Measurements from ENCODE around the gene BTC.
"Not testable (repeated sequence)": the region's sequence is repeated elsewhere in the genome, so short reads cannot be mapped to it uniquely, and the experiment has no call there.

The BTC gene

DNA sequence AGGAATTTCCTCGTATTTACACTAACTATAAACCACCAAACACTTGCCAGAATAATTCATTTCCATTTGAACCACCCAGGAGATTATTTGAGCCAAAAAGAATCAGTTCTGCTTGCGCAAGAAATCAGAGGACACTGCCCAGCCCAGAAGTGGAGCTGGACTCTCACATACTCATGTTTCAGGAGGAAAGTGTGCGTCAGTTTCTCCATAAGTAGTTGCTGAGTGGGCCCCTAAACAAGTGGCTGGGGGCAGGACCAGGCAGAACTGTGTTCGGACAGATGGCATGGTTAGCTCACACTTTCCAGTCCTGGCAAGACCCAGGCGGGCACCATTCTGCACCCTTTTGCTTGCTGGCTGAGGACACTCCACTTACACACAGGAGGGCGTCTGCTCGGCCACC is 38.8 kb downstream of the BTC start:
- no peak for DNase-seq

DNA sequence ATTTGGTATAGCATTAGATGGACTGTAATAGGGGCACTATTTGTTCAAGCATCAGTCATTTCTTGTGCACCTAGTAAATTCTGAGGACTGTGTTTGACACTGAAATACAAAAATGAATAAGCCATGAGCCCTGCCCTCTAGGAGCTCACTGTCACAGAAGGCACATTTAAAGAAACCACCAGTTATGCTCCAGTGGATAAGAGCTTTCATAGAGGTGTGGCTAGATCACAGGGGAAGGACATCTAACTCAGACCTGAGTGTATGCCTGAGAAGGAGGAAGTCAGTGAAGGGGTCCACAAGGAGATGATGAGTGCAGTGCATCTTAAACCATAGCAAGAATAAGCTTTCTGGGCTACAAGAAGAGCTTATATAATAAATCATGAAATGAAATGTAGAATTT is 40.1 kb downstream of the BTC start:
- no peak for DNase-seq

DNA sequence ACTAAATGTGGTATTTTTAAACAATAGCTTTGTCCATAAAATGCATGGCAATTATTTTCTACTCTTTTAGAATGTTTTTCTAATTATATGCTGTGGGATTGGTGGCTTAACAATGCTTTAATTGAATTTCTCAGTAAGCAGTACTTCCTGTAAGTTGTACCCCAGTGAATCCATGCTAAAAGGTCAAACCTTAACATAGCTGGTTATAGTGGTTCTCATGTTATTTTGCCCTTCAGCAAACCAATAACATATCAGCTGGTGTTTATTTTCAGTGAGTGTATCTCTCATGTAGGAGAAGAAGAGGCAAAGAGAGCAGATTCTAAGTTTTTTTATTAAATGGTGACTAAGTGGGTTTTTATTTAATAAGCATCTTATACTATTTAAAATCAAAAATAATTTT is 41.5 kb downstream of the BTC start:
- no peak for DNase-seq

DNA sequence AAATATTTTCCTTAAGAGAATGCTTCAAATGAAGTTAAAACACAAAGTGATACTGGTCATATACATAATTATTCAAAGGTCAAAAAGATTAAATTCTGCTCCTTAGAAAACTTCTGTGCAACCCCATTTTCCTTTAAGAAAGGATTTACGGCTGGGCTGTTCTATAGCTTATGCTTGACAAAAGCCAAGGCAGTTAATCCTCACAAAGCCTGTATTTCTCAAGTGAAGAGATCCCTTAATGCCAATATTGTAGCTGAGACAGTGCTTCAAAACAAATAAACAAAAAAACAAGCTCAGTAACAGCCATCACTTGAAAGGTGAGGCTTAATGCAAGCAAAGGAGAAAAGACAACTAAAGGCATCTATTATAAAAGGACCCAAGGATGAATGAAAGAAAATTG is 42.5 kb downstream of the BTC start:
- DNase-seq, result no peak

DNA sequence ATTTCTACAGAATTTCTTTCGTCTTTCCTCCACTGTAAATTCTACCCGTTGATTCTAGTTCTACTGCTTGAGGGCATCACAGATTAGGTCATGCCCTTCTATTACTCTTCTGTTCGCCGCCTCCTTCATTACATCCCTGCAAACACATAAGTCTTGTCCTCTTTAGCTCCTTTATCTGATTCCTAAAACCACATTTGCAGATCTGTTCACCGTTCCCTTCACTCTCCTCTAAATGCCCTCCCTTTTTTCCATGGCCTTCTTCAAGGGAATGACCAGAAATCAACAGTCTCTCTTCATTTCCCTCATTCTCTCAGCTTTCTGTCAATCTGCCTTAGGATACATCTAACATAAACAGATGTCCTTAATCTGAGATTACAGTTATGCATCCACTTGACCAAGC is 43.1 kb downstream of the BTC start:
- DNase-seq, result no peak

DNA sequence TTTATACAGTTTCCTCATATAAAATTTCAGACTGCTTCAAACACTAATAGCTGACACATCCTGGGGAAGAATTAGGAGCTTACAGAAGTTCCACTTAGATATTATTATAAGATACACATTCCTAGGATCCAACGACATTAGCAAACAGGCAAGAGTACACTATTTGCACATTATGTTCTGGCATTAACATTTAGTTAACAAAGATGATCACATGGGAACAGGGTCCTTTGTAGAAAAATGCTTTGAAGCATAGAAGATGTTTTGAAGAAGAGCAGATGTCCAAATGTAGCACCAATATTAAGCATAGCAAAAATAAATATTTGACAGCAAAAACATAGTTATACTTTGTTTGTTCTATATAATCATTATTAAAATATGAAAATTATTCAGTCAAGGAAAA is 52.1 kb downstream of the BTC start:
- no peak for DNase-seq

DNA sequence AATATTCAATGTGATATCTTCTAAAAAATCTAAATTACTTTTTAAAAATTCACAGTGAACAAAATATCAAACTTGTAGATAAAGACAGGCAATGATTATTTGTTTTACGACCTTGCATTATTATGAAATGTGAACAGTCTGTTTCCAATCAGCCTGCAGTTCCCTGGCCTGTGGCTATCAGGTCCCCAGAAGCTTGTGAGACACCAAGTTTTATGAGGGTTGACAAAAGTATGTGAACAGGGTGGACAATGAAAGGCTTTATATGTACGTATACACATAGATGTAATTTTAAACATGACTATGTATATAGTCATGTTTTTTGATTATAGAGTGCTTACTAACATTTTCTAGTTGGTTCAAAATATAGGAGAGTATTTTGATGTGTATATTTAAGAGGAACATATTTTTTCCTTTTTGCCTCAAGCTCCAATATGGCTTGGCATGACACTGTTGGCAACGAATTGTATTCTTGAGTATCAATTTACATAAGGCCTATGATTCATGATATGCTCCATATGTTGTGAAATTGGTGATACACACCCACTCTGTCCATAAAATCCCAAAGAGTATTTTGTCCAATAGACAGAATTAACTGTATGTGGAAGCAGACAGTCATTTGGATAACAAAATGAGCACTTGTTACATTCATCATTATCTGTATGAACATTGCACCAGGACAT is 55.7 kb downstream of the BTC start:
- no peak for DNase-seq

DNA sequence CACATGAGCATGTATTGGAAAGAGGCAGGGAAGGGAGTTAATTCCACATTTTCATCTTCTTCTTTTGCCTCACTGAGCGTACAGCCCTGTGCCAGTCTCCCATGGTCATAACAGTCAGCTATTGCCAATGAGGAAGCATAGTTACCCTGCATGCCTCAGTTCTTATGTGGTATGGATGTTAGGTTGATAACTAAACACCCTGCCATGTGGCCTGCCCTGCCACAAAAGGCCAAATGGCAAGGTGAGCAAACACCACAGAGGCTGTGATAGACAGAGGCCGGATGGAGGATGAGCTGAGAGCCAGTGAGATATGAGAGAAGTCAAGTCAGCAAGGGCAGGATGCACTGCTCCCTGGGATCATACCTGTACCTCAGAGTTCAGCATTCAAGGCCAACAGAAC is 59.3 kb downstream of the BTC start:
- no peak for DNase-seq

DNA sequence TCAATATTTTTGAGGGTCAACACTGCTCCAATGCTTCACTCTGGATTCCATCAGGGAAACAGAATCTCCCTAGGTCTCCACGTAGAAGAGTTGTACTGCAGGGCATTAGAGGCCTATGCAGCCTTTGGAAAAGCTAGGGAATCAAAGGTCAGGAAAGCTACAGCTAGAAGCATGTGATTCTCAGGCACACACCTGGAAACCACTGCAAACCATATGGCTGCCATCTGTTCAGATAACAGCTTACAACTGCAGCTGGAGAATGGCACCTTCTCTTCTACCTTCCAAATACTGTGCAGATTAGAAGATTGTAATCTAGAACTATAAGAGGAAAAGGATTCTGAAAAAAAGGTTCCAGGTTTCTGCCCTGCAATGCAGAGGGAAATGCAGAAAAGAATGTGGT is 60.6 kb downstream of the BTC start:
- DNase-seq, result no peak

DNA sequence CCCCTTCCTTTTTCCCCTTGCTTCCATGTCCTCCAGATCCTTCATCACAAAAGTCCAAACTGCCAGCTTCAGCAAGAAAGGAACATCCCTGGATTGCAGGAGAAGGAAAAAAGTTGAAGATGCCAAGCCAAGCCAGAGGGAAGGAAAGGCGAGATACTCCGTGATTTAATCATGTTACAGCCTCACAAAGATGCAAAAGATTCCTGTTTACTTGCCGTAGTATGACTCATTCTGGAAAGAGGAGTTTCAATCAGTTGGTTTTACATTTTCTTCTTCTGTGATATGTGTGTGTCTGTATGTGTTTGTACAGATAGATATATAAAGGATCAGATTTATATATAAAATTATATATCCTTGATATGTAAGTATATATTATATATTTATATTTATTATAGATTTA is 69.3 kb downstream of the BTC start:
- no peak for DNase-seq

DNA sequence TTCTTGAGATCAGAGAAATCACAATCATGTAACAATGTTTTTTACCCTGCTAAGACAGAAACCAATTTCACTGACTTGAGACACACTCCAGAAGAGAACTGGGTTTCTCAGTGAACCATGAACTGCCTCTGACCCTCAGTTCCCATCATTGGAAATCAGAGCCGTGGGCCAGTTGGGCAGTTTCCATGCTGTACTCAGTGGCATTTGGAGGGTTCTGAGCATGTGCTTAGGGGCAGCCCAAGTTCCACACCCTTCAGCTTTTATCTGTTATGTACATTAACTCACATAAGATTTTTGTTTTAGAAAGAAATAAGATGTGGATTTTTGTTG is 77.9 kb downstream of the BTC start:
- DNase-seq, result no peak

DNA sequence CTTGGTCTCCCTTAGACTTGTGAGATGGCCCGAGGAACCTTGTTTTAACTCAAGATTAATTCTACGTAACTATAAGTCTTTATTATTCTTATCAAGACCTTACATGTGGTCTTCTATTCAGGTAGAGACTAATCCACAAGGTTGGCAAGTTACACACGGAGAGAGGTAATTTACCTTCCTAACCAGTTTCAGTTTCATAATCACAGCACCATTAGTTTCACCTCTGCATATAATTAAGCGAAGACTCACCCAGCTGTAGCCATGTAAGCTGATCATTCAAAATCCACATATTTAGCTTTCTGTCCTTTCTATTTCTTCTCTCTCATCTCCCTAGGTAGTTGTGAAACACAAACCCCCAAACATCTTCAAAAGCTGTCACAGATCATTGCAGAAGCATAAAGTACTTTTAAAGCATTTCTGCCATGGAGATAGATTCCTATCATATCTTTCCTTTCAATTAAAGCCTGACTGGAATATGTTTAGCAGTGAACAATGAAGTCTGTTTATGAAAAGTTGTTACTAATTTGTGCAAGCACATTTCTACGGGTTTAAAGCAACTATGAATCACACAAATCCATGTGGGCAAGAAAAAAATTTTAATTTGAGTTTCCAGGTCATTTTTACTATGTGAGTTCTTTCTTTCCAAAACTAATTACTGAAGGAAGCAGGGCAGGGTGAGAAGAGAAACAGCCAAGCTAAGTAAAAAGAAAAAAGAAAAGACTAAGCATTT is 78.5 kb downstream of the BTC start:
- DNase-seq, result no peak

DNA sequence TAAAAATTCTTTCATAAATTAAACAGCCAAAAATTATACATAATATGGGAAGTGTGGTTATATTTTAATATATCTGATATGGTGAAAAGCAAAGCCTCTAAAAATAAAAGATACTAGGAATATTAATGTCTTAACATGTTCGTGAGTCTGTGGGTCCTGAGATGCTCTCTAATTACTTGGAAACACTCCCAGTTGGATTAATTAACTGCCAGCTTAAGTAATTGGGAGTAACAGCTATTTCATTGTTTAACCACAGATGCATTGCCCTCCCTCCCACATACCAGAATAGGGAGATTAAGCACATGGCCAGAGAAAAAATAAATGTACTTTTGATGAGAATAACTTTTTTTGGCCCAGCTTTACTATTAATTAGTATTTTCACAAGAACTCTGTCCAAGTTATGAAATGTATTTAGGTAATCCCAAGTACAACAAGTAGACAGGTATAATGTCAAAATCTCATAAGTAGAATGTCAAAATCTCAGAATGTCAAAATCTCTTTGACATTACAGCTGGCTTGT is 79.7 kb downstream of the BTC start:
- no peak for DNase-seq

DNA sequence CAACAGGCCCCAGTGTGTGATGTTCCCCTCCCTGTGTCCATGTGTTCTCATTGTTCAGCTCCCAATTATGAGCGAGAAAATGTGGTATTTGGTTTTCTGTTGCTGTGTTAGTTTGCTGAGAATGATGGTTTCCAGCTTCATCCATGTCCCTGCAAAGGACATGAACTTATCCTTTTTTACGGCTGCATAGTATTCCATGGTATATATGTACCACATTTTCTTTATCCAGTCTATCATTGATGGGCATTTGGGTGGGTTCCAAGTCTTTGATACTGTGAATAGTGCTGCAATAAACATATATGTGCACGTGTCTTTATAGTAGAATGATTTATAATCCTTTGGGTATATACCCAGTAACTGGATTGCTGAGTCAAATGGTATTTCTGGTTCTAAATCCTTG is 86.2 kb downstream of the BTC start:
- DNase-seq, result not testable (repeated sequence)
